OCI-LY3 (cell line): ENCODE measurements around the gene APOC1.

ENCODE experiments used
- H2AFZ ChIP-seq: fragments of 200-600, 300-600 bp; shearing (Covaris generic); 2 replicates; pipeline ENCODE4 v1.6.0; 2014; ENCODE audit warnings: antibody characterized with exemption, low read depth, low read length
- H3K27ac ChIP-seq: fragments of 200-600, 300-600 bp; sonication (generic); 2 replicates; pipeline ENCODE4 v1.5.1; 2014; ENCODE audit warnings: mild to moderate bottlenecking, low read length, moderate library complexity, mixed read lengths
- H3K27me3 ChIP-seq: fragments of 200-600, 300-600 bp; sonication (generic); 2 replicates; pipeline ENCODE4 v1.6.1; 2014; ENCODE audit warnings: low read depth, low read length, mixed read lengths
- H3K36me3 ChIP-seq: fragments of 200-600, 300-600 bp; sonication (generic); replicated peaks from 2 replicates; pipeline ENCODE3; 2014; ENCODE audit warnings: low read depth, low read length, mixed read lengths
- H3K4me1 ChIP-seq: fragments of 300-600, 200-600 bp; sonication (generic); 2 replicates; pipeline ENCODE4 v1.6.1; 2014; ENCODE audit warnings: low read length, mixed read lengths
- H3K4me2 ChIP-seq: fragments of 200-600, 300-600 bp; sonication (generic); 2 replicates; pipeline ENCODE4 v1.6.1; 2014; ENCODE audit warnings: low read length, mixed read lengths
- H3K4me3 ChIP-seq: fragments of 300-600, 200-600 bp; sonication (generic); 2 replicates; pipeline ENCODE4 v1.5.1; 2014; ENCODE audit warnings: antibody characterized with exemption, mild to moderate bottlenecking, low read length, moderate library complexity
- H3K79me2 ChIP-seq: fragments of 300-600, 200-600 bp; shearing (Covaris generic); 2 replicates; pipeline ENCODE4 v1.6.1; 2014; ENCODE audit warnings: mild to moderate bottlenecking, low read length, mixed read lengths
- H3K9ac ChIP-seq: fragments of 300-600, 200-600 bp; shearing (Covaris generic); 2 replicates; pipeline ENCODE4 v1.6.0; 2014; ENCODE audit warnings: mild to moderate bottlenecking, low read length, moderate library complexity
- H3K9me3 ChIP-seq: fragments of 200-600, 300-600 bp; shearing (Covaris generic); 2 replicates; pipeline ENCODE4 v1.6.1; 2014; ENCODE audit warnings: low read length, mixed read lengths; ENCODE audit not compliant: insufficient read depth
- H4K20me1 ChIP-seq: fragments of 200-600, 300-600 bp; sonication (generic); 2 replicates; pipeline ENCODE4 v1.6.1; 2016; ENCODE audit warnings: low read length, mixed read lengths; ENCODE audit not compliant: insufficient read depth
- CTCF ChIP-seq: fragments of 200-600, 300-600 bp; sonication (generic); IDR thresholded peaks from 2 replicates; pipeline ENCODE4 v1.5.1; 2014; ENCODE audit warnings: antibody characterized with exemption, low read length, low read depth
- EZH2phosphoT487 ChIP-seq: fragments of 200-600 bp; shearing (Covaris generic); IDR thresholded peaks from 2 replicates; pipeline ENCODE4 v1.6.1; 2018; ENCODE audit warnings: antibody characterized with exemption, mixed run types, low read depth

The APOC1 gene

GRCh38 chr19:44893332-44894051 lies 20.9 kb upstream of the APOC1 start:
- Histone ChIP-seq H3K4me1 (peaks cover 23% of the 10 kb centered on the region), H3K9ac (no peak overlapping the region), H3K4me2 (no peak overlapping the region), H3K27me3 (no peaks in the 10 kb centered on the region), H2AFZ (no peak overlapping the region), H4K20me1 (peaks cover 7% of the 10 kb centered on the region; the same call in 1 of the 2 replicates), H3K79me2 (peaks cover 57% of the 10 kb centered on the region), H3K27ac (no peak overlapping the region), H3K36me3 (peaks cover 50% of the 10 kb centered on the region), H3K4me3 (no peak overlapping the region), H3K9me3 (no peaks in the 10 kb centered on the region)
- TF ChIP-seq CTCF (no peak), EZH2phosphoT487 (no peak)

- Histone ChIP-seq H3K4me1 (peaks cover 18% of the 10 kb centered on the region), H3K9me3 (no peaks in the 10 kb centered on the region), H3K4me3 (no peak overlapping the region), H3K27me3 (no peaks in the 10 kb centered on the region), H3K9ac (no peak overlapping the region), H3K79me2 (peaks cover 57% of the 10 kb centered on the region), H4K20me1 (peaks cover 7% of the 10 kb centered on the region; the same call in 1 of the 2 replicates), H3K36me3 (peaks cover 50% of the 10 kb centered on the region), H2AFZ (no peak overlapping the region), H3K4me2 (no peak overlapping the region), H3K27ac (no peak overlapping the region)
- TF ChIP-seq EZH2phosphoT487 (no peak), CTCF (no peak)
Measured at GRCh38 chr19:44894052-44894400, 20.4 kb upstream of the APOC1 start.

- H3K27me3 ChIP-seq, result no peaks in the 10 kb centered on the region
- H3K4me3 ChIP-seq, result no peak overlapping the region
- peaks cover 8% of the 10 kb centered on the region; the same call in 1 of the 2 replicates for H4K20me1 ChIP-seq
- no peak overlapping the region for H3K9ac ChIP-seq
- peaks cover 9% of the 10 kb centered on the region for H3K4me1 ChIP-seq
- no peaks in the 10 kb centered on the region for H3K9me3 ChIP-seq
- H3K79me2 ChIP-seq, result peaks cover 53% of the 10 kb centered on the region
- no peak overlapping the region for H3K27ac ChIP-seq
- TF ChIP-seq EZH2phosphoT487 (no peak), CTCF (no peak)
- H2AFZ ChIP-seq, result no peak overlapping the region
- H3K36me3 ChIP-seq, result peaks cover 52% of the 10 kb centered on the region
- H3K4me2 ChIP-seq, result no peak overlapping the region
Measured at GRCh38 chr19:44894946-44895345, 19.5 kb upstream of the APOC1 start.

- no peak overlapping the region for H2AFZ ChIP-seq
- H4K20me1 ChIP-seq, result 0 out of 2 replicates have a peak, but pooled peaks cover 3% of the 10 kb centered on the region
- peaks cover 65% of the 10 kb centered on the region for H3K36me3 ChIP-seq
- no peak overlapping the region for H3K27ac ChIP-seq
- no peaks in the 10 kb centered on the region for H3K27me3 ChIP-seq
- no peaks in the 10 kb centered on the region for H3K4me1 ChIP-seq
- H3K9ac ChIP-seq, result no peak overlapping the region
- TF ChIP-seq EZH2phosphoT487 (no peak), CTCF (no peak)
- no peaks in the 10 kb centered on the region for H3K9me3 ChIP-seq
- no peak overlapping the region for H3K4me3 ChIP-seq
- H3K4me2 ChIP-seq, result no peak overlapping the region
- H3K79me2 ChIP-seq, result peaks cover 34% of the 10 kb centered on the region
Measured at GRCh38 chr19:44897835-44898234, 16.6 kb upstream of the APOC1 start.
